Pancreas (tissue), 10 donors: ENCODE measurements around the gene GBP1. TPM values are rescaled to one million over a fixed set of nuclear protein-coding genes. Genes with fewer than 3 reads are reported as not detected.

Source experiments
- ATAC-seq, 4 donors: fragments of 200-7000 bp; cut with Tn5 transposase; one replicate each; pipeline versions ENCODE4 v1.8.0 to v1.9.1; 2020; ENCODE audit warnings: mild to moderate bottlenecking in 4 of 4, moderate library complexity in 4 of 4
- DNase-seq, 6 donors: peaks; one replicate each; pipeline ENCODE4 v3.0.0-alpha.2; 2020
- FAIRE-seq: peaks from 2 replicates; lab custom pipeline; 2012; peaks lifted over from hg19 to GRCh38; lab: Jason Lieb, UNC
- H3K27ac ChIP-seq, 4 donors: fragments of 200-600 bp; sonication (generic); 1 replicate in 3 of 4; 2 replicates in 1 of 4; pipeline versions ENCODE4 v1.5.0 to v1.8.0; 2020
- H3K27me3 ChIP-seq, 4 donors: fragments of 200-600 bp; one replicate each; pipeline ENCODE4 v1.8.0; 2021
- H3K36me3 ChIP-seq, 3 donors: fragments of 200-600 bp; sonication (generic) in 1 of 3; one replicate each; pipeline versions ENCODE4 v1.5.0 to v1.8.0; 2020 to 2021
- H3K4me1 ChIP-seq, 3 donors: fragments of 200-600 bp; one replicate each; pipeline ENCODE4 v1.8.0; 2021
- H3K4me3 ChIP-seq, 4 donors: fragments of 200-600 bp; sonication (generic) in 2 of 4; one replicate each; pipeline versions ENCODE4 v1.5.0 to v1.8.0; 2020 to 2021
- H3K9me3 ChIP-seq, 4 donors: fragments of 200-600 bp; one replicate each; pipeline ENCODE4 v1.8.0; 2021
- WGBS, 2 donors: extraction: QIAGEN DNeasy Blood & Tissue Kit; methylation state at CpG; one replicate each; pipeline ENCODE4 v1.1.7; 2013; 5-methylcytosine and 5-hydroxymethylcytosine counted together
- intact Hi-C, 3 donors: fragments of 100-400 bp; cut with DNase I; formaldehyde crosslinking; loops; one replicate each; pipeline versions ENCODE4 v1.11.1 to v1.14.2; 2022
- polyA plus RNA-seq, 2 donors: library from polyadenylated mRNA; stranded (reverse); fragments of 200-250 nt; gene quantifications; one replicate each; pipeline ENCODE4 v1.2.3, GENCODE V29; 2013
- total RNA-seq, 6 donors: library from RNA; stranded (reverse); fragmentation: NEBNext Ultra II Directional in 4 of 6; extraction: Animal tissue kit (Norgen Biotek cat#: 25700) in 4 of 6; gene quantifications; one replicate each; pipeline versions ENCODE4 v1.2.1 to v1.2.4, GENCODE V29; 2021 to 2023
- TF ChIP-seq, protein P1 (sequence below), 4 donors: fragments of 200-600 bp; sonication (generic) in 3 of 4; IDR thresholded peaks; one replicate each; pipeline versions ENCODE4 v1.5.0 to v1.8.0; 2021; ENCODE audit warnings: antibody characterized with exemption in 4 of 4
- donor health status: healthy with polysubstance abuse.
- donor health status: DM: no; HTN: no; CAD: no; lungs with moderate emphysema.
- donor health status: DM: no; HTN: no; CAD: no.
- donor health status: control.
- donor health status: control.
- donor health status: Bipolar disorder and iron deficiency.
- donor health status: DM: yes; HTN: yes; CAD: no.
- donor health status: DM: no; HTN: no; CAD: no.
- donor health status: DM: no; HTN: no; CAD: no.
- donor health status: DM: yes; HTN: yes; CAD: no.

Gene GBP1
- total and polyA plus RNA-seq, 8 donors: 1.3 to 8.5 (median 3.6) TPM

DNA sequence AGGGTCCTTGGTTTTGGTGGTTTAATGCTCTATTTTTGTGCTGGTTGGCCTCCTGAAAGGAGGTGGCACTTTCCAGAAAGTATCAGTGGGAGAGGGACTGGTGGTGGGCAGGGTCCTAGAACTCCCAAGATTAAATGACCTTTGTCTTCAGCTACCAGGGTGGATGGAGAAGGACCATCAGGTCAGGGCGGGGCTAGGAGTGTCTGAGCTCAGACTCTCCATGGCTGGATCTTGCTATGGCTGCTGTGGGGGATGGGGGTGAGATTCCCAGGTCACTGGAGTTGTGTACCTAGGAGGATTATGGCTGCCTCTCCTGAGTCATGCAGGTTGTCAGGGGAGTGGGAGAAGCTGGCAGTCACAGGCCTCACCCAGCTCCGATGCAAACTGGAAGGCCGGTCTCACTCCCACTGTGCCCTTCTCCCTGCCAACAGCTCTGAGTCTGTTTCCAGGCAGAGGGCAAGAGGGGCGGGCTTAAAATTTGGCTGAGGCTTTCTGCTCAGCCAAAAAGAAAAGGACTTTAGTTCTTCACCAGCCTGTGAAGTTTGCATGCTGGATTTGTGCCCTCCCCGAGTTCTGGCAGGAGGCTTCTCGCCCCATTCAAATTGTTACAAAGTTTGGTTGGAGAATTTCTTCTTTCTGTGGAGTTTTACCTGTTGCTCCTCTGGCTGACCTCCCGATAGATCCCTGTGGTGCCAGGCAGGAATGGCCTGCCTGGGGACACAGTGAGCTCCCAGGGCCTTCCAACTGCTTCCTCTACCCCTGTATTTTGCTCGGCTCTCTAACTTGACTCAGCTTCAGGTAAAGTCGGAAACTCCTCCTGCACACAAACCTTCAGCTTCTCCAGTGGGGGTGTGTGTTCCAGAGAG lies 59.5 kb downstream of the GBP1 start:
- Histone ChIP-seq H3K27ac (no peak overlapping the region), H3K4me1 (no peaks in the 10 kb centered on the region), H3K36me3 (peaks cover 0 to 16% (median 0%) of the 10 kb centered on the region in 3 donors), H3K4me3 (no peak overlapping the region), H3K9me3 (no peaks in the 10 kb centered on the region), H3K27me3 (no peaks in the 10 kb centered on the region)
- 80 to 83% methylated on average over 9 of the region's 9 CpGs for WGBS, 2 donors
- intact Hi-C loops: no loop called here
- DNase-seq (no peak), ATAC-seq (no peak), FAIRE-seq (no peak)
- TF ChIP-seq, protein P1, sequence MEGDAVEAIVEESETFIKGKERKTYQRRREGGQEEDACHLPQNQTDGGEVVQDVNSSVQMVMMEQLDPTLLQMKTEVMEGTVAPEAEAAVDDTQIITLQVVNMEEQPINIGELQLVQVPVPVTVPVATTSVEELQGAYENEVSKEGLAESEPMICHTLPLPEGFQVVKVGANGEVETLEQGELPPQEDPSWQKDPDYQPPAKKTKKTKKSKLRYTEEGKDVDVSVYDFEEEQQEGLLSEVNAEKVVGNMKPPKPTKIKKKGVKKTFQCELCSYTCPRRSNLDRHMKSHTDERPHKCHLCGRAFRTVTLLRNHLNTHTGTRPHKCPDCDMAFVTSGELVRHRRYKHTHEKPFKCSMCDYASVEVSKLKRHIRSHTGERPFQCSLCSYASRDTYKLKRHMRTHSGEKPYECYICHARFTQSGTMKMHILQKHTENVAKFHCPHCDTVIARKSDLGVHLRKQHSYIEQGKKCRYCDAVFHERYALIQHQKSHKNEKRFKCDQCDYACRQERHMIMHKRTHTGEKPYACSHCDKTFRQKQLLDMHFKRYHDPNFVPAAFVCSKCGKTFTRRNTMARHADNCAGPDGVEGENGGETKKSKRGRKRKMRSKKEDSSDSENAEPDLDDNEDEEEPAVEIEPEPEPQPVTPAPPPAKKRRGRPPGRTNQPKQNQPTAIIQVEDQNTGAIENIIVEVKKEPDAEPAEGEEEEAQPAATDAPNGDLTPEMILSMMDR (IDR thresholded peaks at IDR 0.05): no peak

Other genes starting within 250 kb of the GBP1 start
- gene GTF2B, start 173.6 kb downstream of the GBP1 start, total RNA-seq: 10 to 100 TPM in 3 of 6 donors, 1 to 10 TPM in 3; 6.3 to 15.5 (median 10.4) TPM
- gene GTF2B, start 173.6 kb downstream of the GBP1 start, polyA plus RNA-seq: 10 to 100 TPM; 11.1 to 18.6 TPM
- 10 to 100 TPM; 11.2 to 17.9 (median 15.2) TPM for gene KYAT3, start 72.6 kb downstream of the GBP1 start, total RNA-seq
- gene KYAT3, start 72.6 kb downstream of the GBP1 start, polyA plus RNA-seq: 10 to 100 TPM; 11.2 to 16.7 TPM
- 10 to 100 TPM in 1 of 6 donors, 1 to 10 TPM in 5; 5.5 to 11.5 (median 7.3) TPM for gene RBMXL1, start 72.6 kb downstream of the GBP1 start, total RNA-seq
- 1 to 10 TPM; 2.0 to 3.6 TPM for gene RBMXL1, start 72.6 kb downstream of the GBP1 start, polyA plus RNA-seq
- gene GBP3, start 42.3 kb downstream of the GBP1 start, total RNA-seq: 10 to 100 TPM in 2 of 6 donors, 1 to 10 TPM in 4; 3.6 to 18.4 (median 4.2) TPM
- gene GBP3, start 42.3 kb downstream of the GBP1 start, polyA plus RNA-seq: 1 to 10 TPM; 2.1 to 3.5 TPM
- 10 to 100 TPM in 2 of 6 donors, 1 to 10 TPM in 4; 2.4 to 17.0 (median 3.6) TPM for gene GBP2, start 60.9 kb upstream of the GBP1 start, total RNA-seq
- gene GBP2, start 60.9 kb upstream of the GBP1 start, polyA plus RNA-seq: 10 to 100 TPM; 13.5 to 19.5 TPM
- under 1 TPM in 1 of 6 donors, not detected in 5; 0.09 TPM for gene GBP7, start 110.8 kb upstream of the GBP1 start, total RNA-seq
- gene GBP7, start 110.8 kb upstream of the GBP1 start, polyA plus RNA-seq: not detected
- gene GBP4, start 133.7 kb upstream of the GBP1 start, total RNA-seq: 1 to 10 TPM in 5 of 6 donors, under 1 TPM in 1; 0.66 to 2.6 (median 1.3) TPM
- 1 to 10 TPM; 1.3 to 1.8 TPM for gene GBP4, start 133.7 kb upstream of the GBP1 start, polyA plus RNA-seq
- gene GBP5, start 207.7 kb upstream of the GBP1 start, total RNA-seq: 1 to 10 TPM in 1 of 6 donors, under 1 TPM in 5; 0.20 to 1.4 (median 0.63) TPM
- gene GBP5, start 207.7 kb upstream of the GBP1 start, polyA plus RNA-seq: under 1 TPM; 0.16 to 0.19 TPM